HG02642 (cell line): ENCODE measurements around the gene MEG3.
"Not testable (repeated sequence)": the region's sequence is repeated elsewhere in the genome, so short reads cannot be mapped to it uniquely, and the experiment has no call there.

ENCODE experiments used
- ATAC-seq: cut with Tn5 transposase; IDR thresholded peaks from one replicate; pipeline ENCODE4 v1.9.1; 2021; ENCODE audit warnings: mild to moderate bottlenecking; ENCODE audit not compliant: unreplicated experiment, poor library complexity

The MEG3 gene

GRCh38 chr14:100788517-100788916 is 37.4 kb upstream of the MEG3 start:
- no peak for ATAC-seq

DNA sequence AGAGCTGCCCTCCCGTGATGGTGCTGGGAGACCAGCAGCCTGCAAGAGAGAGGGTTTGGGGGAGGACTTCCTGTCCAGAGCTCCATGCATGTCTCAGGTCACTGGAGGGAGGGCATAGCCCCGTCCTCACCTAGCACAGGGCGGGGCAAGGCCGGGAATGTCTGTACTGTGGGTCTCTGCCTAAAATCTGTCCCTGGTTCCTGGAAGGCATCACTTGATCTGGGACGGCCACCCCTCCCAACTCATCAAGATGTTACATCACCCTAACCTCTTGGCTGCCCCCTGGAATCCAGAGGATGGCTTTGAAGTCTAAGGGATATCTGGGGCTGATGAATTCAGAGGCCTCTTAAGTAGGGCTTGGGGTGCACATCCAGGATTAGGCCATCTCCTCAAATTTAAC is 37.0 kb upstream of the MEG3 start:
- no peak for ATAC-seq

DNA sequence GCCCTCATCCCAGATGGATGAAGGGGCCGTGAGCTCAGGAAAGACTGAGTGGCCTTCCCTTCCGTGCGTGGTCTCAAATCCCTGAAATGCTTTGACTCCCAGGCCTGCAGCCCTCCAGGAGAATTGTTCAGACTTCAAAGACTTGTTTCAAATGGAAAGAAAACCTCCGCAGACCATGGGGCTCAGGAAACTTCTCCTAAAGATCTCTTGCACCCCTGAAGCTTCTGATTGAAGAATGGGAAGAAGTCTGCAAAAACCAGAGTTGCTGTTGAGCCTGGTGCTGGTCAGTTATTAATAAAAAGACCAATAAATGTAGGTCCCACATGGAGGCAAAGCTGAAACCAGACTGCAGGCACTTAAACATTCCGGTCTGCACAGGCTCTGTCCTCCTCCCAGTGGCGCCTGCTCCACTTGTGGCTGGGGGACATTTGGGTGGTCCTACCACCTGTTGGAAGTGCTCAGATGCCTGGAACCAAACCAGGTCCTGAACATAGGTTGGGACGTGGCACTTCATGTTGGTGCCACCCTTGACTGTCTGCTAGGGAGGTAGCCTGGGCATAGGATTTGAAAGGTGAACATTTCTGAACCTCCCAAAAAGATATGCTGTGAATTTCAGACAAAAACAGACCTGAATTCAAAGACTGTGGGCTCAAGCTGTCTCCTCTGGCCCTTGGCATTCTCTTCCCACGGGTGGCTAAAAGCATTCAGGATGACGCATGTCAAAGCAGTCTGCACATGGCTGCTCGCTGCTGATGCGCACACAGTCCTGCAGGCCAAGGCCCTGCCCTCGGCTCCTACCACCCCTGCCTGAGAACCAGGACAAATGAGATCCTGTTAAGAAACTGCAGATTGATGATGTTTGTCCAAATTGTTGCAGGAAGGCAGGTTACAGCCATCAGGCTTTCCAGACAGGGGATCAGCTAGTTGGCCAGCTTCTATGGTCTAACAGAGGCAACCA is 36.2 kb upstream of the MEG3 start:
- no peak for ATAC-seq

DNA sequence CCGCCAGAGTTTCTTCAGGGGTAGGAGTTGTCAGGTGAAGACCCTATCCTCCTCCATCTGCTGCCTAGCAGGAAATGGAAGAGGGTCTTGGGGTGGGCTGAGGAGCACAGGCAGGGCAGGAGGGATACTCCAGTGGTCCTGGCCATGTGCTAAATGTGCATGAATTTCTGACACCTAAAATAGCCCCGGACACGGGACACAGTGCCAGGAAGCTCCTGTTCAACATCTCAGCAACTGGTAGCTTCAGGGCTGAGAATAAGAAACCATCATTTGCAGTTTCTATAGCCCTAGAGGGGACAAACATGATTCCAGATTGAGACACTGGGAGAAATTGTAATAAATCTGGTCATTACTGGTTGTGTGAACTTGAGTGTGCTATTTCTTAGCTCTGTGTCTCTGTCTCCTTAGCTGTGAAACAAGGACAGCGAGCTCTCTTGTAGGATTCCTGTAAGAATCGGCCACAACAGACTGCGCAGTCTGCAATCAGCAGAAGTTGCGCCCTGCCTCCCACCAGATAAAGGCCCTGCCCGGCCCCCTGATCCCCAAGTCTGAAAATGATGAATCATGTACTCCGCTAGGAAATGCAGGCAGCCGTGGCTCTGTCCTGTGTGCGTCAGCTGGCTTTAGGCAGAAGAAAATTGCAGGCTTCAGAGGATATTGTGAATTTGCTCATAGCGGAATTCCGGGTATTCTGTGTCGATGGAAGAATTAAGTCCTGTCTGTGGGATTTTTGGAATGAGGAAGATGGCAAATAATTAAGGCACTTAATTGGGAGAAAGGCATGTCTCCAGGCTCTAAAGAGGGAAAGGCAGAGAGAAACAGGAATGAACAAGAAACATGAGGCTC is 35.2 kb upstream of the MEG3 start:
- no peak for ATAC-seq

DNA sequence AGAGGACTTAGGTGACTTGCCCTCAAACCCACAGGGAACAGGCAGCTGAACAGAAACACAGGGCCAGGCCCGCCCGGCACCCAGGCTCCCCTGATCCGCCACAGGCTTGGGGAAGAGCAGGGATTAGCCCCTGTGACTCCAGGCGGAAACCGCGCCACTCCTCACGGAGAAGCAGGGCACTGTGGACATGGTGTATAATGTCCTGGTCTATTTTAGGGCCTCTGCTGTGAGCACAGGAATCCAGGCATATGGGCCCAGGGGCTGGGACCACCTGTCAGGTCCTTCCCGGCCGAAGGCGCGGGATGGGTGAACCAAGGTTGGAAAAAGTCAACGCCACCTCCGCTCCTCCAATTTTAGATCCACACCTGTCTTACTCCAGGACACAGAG is 34.6 kb upstream of the MEG3 start:
- no peak for ATAC-seq

DNA sequence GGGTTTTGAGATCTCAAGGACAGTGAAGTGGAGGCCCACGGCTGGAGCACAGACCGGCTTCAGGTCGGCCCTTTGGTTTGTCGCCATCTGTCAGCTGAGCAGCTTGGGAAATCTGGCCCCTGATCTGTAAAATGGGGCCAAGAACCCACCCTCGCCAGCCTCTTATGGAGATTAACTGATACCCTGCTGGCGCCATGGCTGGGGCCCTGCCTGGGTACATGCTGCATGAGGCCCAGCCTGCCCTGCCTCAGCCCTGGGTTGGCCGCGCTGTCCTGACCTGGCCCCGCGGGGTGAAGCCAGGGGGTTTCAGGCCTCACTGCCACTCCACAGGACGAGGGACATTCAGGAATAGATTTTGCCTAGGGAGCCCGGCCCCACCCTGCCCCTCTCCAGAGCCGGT is 33.9 kb upstream of the MEG3 start:
- ATAC-seq: no peak

- no peak for ATAC-seq
Measured at GRCh38 chr14:100796946-100797345, 29.0 kb upstream of the MEG3 start.

DNA sequence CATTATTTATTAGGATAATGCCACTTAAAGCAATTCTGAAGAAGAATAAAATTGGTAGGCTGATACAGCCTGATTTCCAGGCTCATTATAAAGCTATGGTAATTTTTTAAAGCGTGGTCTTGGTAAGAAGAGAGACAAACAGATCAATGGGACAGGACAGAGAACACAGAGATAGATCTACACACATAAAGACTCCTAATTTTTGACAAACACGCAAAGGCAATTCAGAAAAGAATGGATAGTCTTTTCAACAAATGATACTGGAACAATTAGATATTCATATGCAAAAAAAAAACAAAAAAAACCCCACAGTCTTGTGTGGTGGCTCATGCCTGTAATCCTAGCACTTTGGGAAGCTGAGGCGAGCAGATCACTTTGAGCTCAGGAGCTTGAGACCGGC is 25.9 kb upstream of the MEG3 start:
- no peak for ATAC-seq

DNA sequence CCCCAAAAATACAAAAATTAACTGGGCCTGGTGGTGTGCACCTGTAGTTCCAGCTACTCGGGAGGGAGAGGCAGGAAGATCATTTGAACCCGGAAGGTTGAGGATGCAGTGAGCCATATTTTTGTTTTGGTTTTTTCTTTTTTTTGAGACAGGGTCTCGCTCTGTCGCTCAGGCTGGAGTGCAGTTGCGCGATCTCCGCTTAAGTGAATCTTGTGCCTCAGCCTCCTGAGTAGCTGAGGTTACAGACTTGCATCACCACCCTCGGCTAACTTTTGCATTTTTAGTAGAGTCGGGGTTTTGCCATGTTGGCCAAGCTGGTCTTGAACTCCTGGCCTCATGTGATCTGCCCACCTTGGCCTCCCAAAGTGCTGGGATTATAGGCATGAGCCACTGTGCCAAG is 24.5 kb upstream of the MEG3 start:
- not testable (repeated sequence) for ATAC-seq

- ATAC-seq: no peak
Measured at GRCh38 chr14:100802179-100802578, 23.7 kb upstream of the MEG3 start.

DNA sequence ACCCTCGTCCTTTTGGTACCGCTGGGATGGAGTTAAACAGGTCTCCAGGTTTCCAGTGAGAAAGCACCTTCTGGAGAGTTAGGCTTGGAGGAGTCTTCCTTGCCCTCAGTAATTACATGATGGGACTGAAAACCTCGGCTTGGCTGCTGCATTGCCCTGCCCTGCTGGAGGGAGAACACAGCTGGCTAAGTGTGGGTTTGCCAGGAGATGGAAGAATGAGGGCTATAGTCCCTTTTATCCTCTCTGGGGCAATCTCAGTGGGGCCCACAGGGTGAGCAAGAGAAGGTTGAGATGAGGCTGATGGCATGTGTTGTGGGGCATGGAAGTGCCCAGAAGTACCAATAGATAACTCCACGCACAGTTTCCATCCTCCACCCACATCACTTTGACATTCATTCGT is 23.2 kb upstream of the MEG3 start:
- no peak for ATAC-seq

DNA sequence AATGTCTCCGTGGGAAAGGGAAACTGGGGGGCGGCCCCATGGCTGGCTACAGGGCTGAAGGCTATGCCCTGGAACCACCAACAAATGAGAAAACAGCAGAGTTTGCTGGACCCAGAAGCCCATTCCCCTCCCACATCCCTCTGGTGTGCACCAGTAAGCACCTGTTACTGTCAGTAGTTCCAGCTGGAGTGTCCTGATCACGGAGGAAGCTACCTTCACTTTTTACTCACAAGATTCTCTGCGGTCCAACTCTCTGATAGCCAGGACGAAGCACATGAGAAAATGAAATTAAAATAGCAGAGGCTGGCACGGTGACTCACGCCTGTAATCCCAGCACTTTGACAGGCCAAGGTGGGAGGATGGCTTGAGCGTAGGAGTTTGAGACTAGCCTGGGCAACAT is 22.7 kb upstream of the MEG3 start:
- no peak for ATAC-seq

DNA sequence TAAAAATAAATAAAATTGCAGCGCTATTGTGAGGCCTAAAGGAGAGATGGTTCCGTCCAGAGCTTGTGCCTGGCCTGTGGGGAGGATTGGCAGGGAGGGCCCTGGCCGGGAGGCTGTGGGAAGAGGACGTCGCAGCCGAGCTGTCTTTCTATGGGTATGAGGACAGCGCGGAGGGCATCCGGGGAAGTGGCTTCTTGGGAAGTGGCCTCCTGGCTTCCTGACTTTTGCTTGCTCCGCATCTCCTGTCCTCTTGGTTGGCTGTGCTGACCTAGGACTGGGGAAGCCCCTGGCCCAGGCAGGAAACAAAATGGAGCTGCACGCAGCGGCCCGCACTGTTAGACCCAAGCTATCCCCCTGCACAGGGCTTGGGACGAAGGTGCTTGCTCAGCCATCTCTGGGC is 22.2 kb upstream of the MEG3 start:
- no peak for ATAC-seq

- ATAC-seq: no peak
Measured at GRCh38 chr14:100804138-100804537, 21.8 kb upstream of the MEG3 start.

DNA sequence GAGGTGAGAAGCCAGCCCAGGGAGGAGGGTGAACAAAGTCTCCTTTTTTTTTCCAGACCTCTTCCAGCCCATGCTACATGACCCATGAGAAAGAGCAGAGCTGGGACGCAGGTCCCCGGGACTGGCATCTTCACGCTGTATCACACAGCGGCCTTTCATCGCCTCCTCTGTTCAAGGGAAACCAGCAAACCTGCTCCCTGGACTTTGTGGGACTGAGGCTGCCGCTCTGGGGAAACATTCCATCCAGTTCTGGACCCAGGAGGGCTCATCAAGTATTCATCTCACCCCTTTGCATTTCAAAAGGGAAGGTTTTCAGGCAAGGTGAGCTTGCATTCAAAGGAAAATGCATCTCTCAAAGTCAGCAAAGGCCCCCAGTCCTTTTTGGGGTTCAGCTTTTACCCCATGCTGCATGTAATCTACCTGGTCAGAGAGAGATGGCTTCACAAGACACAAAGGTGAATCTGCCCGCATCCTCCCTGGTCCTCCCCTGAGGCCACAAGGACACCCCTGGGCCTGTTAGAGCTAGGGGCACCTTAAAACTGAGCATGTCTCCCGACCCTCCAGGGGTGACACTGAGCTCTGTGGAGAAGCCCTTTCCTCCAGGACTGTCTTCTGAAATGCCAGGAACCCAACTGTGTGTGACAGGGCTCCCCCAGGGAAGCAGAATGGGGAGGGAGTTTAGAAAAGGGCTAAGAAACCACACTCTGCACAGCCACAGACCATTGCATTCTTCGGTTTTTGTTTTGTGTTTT is 21.2 kb upstream of the MEG3 start:
- ATAC-seq: no peak

DNA sequence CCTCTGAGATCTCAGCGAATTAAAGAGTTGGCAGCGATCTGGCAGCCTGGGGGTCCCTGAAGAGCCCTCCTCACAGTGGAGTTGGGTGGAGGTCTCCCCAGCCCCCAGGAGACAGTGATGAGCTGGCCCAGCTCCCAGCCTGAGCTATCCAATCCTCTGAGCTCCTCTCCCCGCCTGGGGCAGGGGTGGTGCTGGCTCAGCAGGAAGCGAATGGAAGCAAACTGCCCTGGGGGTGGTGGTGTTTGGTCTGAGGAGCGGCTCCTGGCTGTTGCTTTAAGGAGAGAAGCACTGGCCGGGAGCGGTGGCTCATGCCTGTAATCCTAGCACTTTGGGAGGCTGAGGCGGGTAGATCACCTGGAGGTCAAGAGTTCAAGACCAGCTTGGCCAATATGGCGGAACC is 19.5 kb upstream of the MEG3 start:
- ATAC-seq: no peak

DNA sequence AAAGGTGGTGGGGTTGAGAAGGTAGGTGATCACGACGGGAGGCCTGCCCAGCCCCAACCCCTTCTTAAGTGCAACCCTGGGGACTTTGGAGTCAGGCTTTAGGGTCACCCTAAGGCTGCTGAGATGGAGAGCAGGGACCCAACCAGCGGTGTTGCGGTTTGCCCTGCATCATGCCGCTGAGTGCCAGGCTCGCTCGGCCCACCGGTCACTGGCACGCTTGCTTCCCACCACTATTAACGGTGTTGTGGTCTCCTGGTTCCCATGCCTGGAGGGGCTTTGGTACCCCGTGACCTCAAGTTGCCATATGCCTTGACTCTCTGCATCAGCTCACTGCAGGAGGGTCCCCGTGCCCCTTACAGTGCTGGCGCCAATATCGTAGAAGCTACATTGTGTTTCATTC is 18.4 kb upstream of the MEG3 start:
- no peak for ATAC-seq

DNA sequence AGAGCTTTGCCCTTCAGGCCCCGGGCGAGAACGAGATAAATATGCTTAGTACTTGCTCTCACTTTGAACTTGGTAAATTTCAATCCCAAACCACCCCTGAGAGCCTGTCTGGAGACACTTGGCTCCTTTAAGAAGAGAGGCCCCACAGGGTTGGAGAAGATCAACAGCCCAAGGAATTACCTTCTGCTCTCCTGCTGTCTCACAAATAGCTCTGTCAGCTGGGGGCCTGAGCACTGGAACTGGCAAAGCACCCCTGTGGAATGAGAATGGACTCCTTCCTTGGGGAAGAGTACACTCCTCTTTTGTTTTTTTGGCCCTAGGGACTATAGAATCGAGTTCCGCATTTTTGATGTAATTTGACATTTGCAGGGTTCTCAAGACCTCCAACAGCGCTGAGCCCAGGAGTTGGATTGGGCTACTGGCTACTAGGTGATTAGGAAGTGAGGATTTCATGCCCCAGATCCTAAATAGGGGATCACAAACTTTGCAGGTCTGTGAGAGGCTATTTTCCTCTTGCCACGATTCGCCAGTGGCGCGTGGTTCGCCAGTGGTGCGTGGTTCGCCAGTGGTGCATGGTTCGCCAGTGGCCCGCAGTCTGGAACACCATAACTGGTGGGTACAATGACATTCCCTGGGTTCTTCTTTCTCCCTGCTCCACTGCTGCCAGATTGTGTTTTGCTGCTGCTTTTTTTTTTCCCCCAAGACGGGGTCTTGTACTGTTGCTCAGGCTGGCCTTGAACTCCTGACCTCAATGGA is 17.8 kb upstream of the MEG3 start:
- no peak for ATAC-seq

DNA sequence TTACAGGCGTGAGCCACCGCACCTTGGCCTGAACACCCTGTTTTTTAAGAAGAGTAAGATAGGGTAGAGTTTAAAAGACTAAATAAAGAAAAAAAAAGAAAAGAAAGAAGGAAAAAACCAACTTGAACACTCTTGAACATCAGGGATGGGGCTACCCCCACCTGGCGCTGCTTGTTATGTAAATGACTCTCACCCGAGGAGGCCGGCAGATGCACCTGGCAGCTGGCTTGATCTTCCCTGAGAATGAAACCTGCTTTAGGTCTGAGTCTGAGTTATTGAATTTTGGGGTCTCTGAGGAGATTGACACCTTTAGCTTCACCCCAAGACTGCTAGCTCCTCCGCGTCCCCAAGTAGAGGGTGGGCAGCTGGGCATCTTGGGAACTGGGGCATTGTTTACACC is 15.5 kb upstream of the MEG3 start:
- ATAC-seq: no peak

DNA sequence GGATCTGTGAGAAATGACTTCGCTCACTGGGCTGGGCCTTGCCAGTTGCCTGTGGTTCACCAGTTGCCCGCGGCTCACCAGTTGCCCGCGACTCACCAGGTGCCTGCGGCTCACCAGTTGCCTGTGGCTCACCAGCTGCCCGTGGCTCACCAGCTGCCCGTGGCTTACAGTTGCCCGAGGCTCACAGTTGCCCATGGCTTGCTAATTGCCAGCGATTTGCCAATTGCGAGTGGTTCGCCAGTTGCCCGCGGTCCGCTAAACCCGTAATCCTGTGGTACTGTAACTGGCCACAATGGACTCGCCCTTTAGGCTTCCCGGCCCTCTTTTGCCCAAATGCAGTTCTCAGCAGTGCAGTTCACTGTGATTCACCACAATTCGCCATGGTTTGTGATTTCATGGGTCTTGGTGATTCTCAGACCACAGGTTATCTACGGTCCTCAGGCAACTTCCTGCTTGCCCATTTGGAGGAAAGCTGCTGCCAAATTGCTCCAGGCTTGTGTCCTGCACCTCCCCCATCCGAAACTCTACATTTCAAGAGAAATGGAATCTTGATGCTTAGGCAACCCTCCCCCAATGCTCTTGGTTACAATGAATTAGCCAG is 15.0 kb upstream of the MEG3 start:
- ATAC-seq: no peak
